GM18907 (cell line): ENCODE data around the gene CDH24.

Experiments
- ATAC-seq: cut with Tn5 transposase; IDR thresholded peaks from one replicate; pipeline ENCODE4 v1.9.1; 2021; ENCODE audit warnings: mild to moderate bottlenecking, moderate library complexity; ENCODE audit not compliant: unreplicated experiment

CDH24 gene, protein sequence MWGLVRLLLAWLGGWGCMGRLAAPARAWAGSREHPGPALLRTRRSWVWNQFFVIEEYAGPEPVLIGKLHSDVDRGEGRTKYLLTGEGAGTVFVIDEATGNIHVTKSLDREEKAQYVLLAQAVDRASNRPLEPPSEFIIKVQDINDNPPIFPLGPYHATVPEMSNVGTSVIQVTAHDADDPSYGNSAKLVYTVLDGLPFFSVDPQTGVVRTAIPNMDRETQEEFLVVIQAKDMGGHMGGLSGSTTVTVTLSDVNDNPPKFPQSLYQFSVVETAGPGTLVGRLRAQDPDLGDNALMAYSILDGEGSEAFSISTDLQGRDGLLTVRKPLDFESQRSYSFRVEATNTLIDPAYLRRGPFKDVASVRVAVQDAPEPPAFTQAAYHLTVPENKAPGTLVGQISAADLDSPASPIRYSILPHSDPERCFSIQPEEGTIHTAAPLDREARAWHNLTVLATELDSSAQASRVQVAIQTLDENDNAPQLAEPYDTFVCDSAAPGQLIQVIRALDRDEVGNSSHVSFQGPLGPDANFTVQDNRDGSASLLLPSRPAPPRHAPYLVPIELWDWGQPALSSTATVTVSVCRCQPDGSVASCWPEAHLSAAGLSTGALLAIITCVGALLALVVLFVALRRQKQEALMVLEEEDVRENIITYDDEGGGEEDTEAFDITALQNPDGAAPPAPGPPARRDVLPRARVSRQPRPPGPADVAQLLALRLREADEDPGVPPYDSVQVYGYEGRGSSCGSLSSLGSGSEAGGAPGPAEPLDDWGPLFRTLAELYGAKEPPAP

GRCh38 chr14:23056956-23057756 lies at the start of gene CDH24:
TSS of gene CDH24 (minus strand) at chr14:23057520. CDS start at chr14:23055733, 1,787 bp downstream.
- peak; percentile 39 for ATAC-seq

- ATAC-seq: no peak
Measured at GRCh38 chr14:23106747-23107045, 49.4 kb upstream of the CDH24 start.

DNA sequence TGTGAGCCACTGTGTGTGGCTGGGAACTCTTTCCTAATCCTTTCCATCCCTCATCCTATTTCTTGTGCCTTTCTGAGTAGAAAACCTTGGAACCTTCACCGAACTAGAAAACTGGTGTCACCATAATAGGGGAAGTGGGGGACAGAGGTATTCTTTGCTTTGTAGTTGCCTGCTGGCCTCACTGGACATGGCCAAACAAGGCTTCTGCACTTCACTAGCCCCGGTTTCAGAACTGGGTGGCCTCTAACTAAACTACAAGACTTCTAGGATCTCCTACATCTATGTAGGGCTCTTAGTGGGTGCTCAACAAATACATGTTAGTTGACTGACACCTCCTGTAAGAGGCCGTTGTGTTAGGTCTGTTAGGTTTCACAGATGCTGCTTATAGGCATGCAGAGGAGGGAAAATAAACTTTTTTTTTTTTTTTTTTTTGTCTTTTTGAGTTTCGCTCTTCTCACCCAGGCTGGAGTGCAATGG lies 48.1 kb upstream of the CDH24 start:
- no peak for ATAC-seq

DNA sequence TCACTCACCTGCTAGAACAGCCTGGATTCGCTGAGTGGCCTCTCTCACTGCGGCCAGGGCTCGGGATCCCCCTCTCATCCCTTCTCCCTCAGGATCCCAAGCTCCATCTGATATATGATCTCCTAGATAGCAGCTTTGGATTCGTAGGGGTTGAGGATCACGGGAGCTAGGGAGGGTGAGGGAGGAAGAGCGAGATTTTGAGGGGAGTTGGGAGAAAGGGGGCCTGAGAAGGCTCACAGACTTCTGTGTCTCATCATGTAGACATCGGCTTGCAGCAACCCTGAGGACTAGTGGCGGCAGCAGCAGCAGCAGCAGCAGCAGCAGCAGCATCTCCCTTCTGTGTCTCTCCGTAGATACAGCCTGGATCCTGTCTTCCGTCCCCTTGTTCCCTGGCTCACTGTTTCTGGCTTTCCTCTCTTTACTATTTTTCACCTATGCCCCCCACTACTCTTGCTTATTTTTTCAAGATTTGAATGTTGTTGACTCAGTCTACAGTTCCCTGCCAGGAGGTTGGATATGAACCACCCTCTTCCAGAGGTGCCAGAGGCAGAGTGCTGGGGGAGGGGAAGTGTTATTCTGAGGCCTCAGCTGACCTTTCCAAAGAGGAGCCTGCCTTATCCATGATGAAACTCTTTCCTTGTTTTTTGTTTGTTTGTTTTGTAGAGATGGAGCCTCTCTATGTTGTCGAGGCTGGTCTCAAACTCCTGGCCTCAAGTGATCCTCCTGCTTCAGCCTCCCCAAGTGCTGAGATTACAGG lies 47.4 kb upstream of the CDH24 start, which contains the start of gene CIROP:
Gene CIROP, minus strand, starts transcription at position 399 of the 757 bp plus-strand sequence. Its CDS starts 69 bp downstream, at position 330.
- ATAC-seq: no peak

- no peak for ATAC-seq
Measured at GRCh38 chr14:23104070-23104590, 46.8 kb upstream of the CDH24 start.

DNA sequence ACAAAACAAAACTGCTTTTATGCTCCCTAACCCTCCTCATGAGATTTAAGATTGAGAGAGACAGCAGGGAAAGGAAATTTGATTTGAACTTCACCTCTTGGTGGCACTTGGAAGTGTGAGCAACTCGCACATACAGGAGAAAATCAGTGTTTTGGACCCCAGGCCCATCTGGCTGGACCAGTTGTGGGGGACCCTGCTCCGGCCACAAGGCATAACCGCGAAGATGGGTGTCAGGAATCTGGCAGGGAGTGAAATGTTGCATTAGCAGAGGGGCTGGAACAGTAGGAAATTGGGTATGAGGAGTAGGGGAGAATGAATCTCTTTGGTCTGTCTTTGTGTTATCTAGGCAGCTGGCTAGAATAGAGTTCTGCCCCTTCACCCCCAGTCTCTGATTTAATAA lies 46.3 kb upstream of the CDH24 start:
- no peak for ATAC-seq

DNA sequence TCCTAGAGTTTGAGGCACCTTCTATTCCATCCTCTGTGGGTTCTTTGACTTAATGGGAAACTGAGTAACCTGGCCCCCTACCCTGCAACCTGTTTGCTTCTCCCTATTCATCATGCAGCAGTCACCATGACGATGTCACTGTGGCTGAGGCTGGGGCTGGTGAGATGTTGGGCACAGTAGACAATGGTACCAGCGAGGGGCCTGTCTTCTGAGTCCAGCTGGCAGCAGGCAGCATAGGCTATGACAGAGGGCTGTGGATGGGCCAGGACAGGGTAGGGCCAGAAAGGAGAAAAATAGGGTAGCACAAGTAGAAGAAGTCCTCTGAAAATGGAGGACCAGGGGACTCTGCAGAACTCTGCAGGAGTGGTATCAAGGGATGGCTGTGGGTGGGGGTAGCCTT lies 45.5 kb upstream of the CDH24 start:
- ATAC-seq: no peak

DNA sequence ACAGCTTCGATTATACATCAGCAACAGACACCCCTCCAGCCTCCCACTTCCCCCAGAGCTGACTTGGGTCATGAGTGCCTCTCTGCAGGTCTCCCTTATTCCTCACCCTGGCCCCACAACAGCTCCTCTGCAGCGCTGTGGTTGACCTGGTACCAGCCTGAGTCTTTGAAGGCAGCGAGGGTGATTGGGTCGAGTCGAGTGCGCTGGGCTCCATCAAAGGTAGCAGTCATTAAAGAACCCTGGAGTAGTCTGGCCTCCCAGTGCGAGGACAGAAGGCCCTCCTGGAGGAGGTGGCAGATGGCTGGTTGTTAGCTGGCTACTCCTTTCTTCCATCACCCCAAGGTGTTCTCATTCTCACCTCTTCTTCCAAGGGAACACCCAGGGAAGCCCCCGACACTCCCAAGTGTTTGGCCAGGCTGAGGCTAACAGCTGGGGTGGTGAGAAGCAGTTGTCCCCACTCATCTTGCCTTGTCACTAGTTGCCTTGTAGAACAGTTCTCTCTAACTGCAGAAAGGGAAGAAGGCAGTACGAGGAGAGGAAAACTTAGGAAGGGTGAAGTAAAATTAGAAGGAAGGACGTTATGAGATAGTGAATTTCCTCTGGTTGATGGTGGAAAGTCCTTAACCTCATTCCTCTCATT lies 44.8 kb upstream of the CDH24 start:
- no peak for ATAC-seq

- ATAC-seq: no peak
Measured at GRCh38 chr14:23101213-23101970, 44.1 kb upstream of the CDH24 start.

DNA sequence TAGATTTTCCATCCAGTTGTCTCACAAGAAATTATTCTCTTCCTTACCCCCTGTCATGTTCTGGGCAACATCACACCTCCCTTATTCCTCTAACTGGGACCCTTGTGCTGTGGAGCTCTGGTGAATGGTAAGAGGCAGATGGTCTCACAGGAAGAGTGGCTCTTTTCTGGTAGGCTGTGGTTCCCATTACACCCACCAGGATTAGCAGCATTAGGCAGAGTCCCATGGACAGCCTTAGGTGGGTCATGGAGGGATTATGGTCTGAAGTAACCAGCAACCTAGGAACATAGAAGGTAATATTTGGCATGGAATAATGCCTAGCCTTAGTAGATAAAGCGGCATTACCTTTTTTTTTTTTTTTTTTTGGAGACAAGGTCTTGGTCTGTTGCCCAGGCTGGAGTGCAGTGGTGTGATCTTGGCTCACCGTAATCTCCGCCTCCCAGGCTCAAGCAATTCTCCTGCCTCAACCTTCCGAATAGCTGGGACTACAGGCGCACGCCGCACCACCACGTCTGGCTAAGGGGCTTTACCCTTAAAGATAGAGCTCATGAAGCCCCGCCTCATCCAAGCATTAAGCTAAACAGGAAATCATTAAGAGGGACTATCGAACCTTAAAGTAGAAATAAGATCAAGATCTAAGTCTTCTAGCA lies 42.0 kb upstream of the CDH24 start:
- no peak for ATAC-seq

- ATAC-seq: no peak
Measured at GRCh38 chr14:23097786-23098185, 40.5 kb upstream of the CDH24 start.

GRCh38 chr14:23095196-23096108 lies 38.1 kb upstream of the CDH24 start, which contains the start of gene C14orf119:
TSS of gene C14orf119 (plus strand) at chr14:23095505. CDS start at chr14:23097659, 2,154 bp downstream.
- ATAC-seq: peak; percentile 94

DNA sequence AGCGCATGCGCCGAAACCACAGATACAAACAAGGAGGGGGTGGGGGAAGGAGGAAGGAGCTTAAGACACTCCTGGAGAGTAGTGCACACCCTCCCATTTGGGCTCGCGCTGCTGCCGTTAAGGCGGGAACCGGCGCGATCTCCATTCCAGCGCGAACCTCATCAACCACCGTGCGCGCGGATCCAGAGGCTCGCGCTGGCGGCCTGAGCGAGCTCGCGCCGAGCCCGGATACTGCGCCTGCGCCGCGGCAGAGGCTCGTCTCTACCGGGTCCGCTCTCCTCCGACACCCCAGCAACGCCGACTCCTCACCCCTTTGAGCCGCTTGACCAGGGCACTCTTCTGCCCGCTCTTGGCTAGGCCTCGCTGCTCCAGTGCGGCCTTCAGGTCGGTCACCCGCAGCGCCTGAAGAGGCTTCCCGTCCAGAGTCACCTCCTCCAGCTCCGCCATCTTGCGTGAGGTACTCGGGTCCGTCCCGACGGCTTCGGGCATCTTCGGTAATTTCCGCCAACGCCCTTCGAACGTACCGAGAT lies 37.4 kb upstream of the CDH24 start, which contains the start of gene ACIN1:
Gene ACIN1, minus strand, starts transcription at position 471 of the 530 bp plus-strand sequence. Its CDS starts 24 bp downstream, at position 447.
- ATAC-seq: peak; percentile 43

DNA sequence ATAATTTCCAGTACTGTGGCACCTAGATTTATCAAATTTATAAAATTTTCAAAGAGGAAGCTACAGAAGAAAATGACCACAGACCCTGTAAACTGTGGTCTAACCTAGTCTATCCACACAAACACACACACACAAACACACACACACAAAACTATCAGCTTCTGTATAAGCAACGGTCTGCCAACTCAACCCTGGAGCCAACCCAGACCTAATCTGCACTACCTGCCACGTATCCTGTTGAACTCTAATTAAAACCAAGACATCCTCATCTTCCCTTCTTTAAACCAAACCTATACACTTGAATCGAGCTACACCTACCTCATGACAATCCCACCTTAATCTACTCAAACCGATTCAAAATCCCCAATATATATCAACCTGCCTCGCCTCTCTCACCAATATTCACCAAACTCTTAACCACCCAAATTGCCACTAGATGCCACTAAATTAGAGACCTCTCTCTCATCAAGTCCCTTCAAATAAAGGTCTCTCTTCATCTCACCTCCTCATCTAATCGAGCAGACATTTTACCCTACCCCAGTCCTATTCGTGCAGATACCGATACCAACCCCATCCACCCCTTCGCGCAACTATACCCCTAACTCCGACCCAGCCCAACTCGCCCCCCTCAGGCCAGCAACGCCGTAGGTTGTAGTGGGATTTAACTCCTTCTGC lies 36.8 kb upstream of the CDH24 start:
- no peak for ATAC-seq

GRCh38 chr14:23093526-23093925 lies 36.2 kb upstream of the CDH24 start:
- ATAC-seq: no peak

- no peak for ATAC-seq
Measured at GRCh38 chr14:23093104-23093503, 35.8 kb upstream of the CDH24 start.
